HG02970 (cell line): ENCODE measurements around the gene GAPDHS.

Experiments
- ATAC-seq: cut with Tn5 transposase; IDR thresholded peaks from one replicate; pipeline ENCODE4 v1.9.1; 2021; ENCODE audit warnings: mild to moderate bottlenecking, moderate library complexity, moderate number of reproducible peaks; ENCODE audit not compliant: unreplicated experiment, low FRiP score

Gene GAPDHS

DNA sequence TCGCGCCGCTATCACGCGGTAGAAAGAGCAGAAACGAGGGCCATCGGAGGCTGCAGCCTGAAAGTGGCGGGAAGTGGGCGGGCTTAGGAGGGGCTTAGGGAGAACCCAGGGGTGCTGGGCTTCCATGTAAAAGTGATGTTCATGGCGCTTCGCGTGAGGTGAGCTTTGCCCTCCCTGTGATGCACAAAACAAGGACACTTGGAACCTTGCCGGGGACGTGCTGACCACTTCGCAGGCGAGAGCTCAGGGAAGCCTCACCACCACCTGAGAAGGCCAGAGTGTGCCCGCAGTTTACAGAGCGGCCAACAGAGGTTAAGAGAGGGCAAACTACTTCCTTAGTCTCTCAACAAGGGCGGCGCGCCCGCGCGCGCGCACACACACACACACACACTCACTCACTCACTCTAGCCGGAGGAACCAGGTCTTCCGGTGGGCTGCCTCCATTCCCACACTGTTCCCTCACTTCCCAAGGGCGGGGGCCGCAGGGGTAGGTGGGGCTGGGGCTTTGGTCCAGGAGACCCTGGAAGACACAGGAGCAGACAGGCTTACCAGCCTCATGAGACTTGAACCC is 651 bp downstream of the GAPDHS start:
- no peak for ATAC-seq

DNA sequence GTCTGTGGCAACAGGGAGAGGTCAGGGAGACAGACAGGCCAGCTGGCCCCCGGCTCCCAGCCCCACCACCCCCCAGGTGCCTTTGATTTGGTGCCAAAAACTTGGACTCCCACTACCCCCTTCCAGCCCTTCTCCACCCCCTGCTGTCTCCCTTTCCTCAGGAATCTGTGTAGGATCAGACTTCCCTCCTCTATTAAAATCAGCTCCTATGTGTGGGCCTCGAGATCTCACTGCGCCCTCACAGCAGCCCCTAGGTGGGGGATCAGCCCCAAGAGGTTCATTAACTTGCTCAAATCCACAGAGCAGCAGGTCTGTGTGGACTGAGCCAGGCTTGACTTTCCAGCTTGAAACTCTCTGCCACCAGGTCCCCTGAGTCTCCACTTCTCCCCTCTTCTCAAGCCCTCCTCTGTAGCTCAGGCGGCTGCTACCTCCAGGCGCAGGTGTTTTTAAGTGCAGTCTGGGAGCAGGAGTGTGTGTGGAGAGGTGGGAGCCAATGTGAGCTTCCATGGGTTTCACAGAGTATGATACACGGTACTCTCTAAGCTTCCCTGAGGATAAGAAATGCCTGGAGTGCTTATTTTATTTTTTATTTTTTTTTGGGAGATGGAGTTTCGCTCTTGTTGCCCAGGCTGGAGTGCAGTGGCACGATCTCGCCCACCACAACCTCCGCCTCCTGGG is 1.7 kb downstream of the GAPDHS start:
- ATAC-seq, result no peak

DNA sequence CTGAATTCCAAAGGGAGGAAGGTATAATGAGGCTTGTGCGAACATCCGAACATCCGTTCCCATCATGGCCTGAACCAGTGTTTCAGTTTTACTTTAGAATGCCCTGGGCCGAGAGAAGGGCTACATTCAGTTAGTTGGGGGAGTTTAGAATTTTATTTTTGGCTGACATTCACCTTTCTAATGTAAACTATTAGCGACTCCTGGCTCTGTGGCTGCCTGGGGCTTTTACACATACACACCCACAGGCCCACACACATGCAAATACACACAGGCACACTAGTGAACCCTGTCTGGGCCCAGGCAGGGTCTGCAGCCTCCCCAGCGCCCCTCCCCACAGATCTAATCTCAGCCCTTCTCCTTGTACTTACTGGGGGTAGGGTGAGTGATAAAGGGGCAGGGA is 6.1 kb downstream of the GAPDHS start:
- no peak for ATAC-seq

DNA sequence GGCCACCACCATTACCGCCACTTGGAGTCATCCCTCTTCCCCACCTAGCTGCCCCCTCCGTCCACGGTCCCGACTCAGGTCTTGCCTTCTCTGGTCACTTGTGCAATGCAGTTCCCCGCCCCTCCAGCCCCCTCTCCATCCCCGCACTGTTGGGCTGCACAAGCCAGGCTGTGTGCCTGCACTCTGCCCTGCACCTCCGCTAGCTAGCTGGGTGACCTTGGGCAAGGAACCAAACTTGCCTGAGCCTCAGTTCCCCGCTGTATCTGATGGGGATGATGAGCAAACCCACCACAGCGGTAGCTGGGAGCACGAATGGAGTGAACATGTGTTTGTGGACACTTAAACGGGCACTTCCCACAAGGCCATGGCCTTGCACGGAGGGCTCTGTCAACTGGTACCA is 6.6 kb downstream of the GAPDHS start:
- no peak for ATAC-seq

DNA sequence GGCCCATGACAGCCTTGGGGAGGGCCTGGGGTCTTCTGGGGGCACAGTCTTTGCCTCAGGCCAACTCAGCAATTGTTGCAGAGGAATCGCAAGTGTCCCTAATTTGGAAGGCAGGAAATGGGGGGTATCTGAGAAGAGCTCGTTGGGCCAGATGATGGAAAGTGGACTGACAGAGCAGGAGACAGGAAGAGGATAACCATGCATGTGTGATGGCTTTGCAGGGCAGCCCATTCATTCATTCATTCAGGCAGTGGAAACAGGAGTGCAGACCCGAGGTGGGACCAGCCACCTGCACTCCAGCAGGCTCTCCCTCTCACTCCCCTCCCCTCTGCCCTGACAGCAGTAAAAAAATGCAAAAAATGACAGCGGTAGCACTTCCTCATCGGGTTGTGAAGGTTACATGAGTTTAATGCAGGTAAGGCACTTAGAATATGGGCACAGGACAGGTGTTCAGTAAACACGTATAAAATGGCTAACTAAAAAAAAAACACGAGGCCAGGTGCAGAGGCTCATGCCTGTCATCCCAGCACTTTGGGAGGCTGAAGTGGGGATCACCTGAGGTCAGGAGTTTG is 7.2 kb downstream of the GAPDHS start:
- no peak for ATAC-seq

DNA sequence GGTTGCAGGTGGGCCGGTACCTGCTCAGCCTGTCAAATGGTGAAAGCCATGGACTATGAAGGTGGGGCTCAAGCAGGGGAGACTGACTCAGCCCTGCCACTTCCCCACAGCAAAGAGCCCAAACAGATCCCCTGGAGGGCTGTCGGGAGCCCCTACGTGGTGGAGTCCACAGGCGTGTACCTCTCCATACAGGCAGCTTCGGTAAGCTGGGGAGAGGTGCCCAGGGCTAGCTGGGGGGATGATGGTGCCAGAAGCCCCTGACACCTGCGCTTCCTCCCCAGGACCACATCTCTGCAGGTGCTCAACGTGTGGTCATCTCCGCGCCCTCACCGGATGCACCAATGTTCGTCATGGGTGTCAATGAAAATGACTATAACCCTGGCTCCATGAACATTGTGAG is 9.0 kb downstream of the GAPDHS start:
- ATAC-seq, result no peak

DNA sequence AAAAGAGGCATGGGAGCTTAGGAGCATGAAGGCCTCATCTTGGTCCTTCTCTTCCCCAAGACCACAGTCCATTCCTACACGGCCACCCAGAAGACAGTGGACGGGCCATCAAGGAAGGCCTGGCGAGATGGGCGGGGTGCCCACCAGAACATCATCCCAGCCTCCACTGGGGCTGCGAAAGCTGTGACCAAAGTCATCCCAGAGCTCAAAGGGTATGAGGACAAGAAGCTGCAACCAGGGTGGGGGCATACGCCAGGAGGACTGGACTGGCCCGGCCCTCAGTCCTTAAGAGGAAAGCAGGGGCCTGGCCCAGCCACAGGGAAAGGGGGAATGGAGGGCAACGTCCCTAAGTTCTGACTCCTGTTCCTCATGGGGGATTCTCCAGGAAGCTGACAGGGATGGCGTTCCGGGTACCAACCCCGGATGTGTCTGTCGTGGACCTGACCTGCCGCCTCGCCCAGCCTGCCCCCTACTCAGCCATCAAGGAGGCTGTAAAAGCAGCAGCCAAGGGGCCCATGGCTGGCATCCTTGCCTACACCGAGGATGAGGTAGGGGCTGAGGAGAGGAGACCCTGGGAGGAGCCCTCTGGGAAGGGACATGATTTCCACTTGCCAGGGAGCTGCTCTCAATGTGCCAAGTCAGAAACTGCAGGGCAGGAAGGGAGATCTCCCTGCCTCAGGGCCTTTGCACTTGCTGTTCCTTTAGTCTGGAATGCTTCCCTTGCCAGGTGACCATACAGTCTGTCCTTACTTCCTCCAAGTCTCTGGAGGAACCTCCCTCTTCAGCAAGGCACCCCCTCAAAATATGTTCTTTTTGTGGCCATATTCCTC is 10.2 kb downstream of the GAPDHS start:
- ATAC-seq, result no peak

DNA sequence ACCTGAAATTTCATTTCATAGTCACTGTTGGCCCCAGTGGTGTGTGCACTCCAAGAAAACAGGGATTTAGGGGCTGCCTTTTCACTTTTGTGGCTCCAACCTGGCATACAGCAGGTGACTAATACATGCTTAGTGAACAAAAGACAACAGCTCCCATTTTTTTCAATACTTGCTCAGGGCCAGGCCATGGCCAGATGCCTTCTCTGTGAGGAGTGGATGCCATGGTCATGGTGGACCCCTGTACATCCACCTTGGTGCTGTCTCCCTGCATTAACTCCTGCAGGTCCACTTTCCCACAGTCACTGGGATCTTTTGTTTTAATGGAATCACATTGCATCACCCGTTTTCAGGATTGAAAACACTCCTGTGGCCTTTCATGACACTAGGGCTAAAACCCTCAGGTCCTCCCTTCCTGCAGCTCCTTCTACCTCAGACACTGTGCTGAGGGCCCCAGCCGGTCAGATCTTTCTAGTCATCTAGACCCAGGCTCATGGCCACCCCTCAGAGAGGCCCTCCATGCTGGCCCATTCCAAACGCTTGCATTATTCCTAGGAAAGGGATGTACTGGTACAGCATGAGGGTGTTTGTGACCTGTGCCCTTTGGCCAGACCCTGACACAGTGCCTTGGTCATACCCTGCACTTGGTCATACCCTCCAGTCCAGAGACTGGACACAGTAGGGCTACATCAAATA is 11.0 kb downstream of the GAPDHS start:
- no peak for ATAC-seq

DNA sequence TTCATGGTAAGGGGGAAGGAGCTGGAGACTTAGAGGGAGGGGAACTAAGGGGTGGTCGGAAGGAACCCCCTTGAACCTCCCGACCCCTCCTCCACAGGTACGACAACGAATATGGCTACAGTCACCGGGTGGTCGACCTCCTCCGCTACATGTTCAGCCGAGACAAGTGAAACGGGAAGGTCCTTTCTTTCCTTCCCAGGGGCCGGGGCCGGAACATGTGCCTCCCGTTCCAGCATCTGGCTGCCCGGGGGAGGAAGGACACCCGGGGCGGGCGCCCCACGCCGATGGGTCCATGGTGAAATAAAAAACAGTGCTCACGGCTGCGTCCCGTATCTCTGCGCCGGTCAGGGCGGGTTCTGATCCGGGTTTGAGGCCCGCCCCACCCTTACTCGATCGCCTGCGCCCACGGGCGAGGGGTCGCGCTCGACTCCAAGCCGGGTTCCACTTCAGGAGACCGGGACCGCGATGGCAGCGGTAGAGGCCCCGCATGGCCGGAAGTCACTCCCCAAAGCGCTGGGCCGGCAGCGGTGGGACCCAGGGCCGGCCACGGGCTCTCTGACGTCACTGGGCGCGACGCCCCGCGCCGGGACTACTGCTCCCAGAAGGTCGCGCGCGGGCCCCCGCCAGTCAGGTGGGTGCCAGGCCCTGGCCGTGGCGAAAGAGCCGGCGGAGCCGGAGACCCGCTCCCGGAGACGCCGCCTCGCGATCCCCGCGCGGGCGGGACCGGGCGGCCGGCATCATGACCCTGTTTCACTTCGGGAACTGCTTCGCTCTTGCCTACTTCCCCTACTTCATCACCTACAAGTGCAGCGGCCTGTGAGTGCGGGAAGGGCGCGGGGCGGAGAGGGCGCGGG is 12.0 kb downstream of the GAPDHS start, which contains the start of gene TMEM147:
Gene TMEM147, plus strand, starts transcription at position 626 of the 854 bp plus-strand sequence. Its CDS starts 114 bp downstream, at position 740.
- ATAC-seq, result peak; percentile 85

DNA sequence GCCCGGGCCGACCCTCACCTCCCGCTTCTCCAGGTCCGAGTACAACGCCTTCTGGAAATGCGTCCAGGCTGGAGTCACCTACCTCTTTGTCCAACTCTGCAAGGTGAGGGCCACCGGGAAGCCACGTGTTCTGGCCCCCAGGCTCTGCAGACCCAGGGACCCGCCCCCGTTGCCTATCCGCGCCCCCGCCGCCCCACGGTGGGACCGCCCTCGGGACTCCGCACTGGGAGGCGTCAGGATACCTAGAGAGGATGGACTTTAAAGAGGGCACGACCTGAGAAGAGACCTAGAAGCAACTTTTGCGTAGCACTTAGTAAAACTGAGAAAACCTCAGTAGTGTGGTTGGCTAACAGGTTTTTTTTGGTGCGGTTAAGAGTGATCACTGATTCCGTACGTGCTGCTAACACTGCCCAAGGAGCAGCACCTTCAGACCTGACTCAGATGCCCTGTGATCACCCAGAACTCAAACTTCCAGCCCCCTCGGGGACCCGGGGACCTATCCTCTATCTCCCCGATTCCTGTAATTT is 12.7 kb downstream of the GAPDHS start:
- ATAC-seq, result peak; percentile 26

DNA sequence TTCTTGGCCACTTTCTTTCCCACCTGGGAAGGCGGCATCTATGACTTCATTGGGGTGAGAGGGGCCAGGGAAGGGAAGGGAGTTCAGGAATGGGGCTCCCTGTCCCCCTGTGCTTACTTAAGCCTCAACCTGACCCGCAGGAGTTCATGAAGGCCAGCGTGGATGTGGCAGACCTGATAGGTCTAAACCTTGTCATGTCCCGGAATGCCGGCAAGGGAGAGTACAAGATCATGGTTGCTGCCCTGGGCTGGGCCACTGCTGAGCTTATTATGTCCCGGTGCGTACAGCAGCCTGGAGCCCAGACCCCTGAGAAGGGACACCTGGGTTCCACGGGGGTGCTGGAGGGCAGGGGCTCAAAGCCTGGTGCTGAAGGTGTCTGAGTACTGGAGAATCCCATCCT is 13.3 kb downstream of the GAPDHS start:
- no peak for ATAC-seq

DNA sequence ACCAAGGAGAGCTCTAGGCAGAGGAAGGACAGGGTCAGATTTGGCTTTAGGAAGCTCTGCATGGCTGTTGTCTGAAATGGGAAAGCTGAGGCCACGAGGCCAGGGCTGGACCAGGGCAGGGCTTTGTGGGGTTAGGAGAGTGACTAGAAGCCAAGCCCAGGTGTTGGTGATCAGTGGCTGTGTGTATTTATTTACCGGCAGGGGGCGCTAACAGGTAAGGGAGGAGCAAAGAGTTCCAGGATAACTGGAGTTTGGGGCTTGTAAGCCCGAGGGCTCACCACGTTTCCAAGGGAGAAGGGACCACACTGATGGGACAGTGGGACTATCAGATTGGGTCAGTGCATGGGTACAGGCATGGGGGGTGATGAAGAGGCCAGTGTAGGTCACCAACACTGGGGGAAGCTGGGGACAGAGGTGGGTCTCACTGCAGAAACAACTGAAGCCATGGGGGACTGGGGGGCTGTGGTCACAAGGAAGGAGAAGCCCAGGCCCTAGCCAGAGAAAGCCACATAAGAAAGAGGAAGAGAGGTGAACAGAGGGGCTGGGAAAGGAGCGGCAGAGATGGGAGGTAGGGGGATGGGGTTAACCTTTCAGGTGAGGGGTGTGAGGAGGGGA is 16.0 kb downstream of the GAPDHS start:
- no peak for ATAC-seq

DNA sequence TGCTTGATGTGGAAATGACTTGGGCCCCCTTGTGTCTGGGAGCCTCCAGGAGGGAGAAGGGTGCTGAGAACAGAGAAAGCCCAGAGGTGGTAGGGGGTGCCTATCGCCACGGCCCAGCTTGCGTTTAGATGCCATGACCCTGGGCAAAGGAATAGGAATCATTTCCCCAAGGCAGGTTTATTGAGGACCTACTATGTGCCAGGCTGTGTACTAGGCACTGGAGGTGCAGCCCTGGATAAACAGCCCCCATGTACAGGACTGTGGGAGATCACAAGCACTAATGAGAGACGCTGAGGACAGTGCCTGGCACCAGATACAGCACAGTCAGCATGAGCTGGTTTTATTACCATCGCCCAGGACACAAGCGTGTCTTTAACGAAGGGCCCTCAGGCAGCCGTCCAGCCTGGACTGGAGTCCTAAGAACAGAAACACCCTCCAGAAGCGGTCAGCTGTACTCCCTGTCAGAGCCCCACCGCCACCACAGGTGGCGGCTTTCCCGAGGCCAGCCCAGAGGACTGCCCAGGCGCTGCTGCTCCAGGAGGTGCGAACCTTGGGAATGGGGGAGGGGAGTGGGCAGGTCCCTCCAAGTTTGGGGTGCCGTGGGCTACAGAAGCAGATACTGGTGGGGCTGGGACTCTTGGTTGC is 16.7 kb downstream of the GAPDHS start:
- no peak for ATAC-seq

DNA sequence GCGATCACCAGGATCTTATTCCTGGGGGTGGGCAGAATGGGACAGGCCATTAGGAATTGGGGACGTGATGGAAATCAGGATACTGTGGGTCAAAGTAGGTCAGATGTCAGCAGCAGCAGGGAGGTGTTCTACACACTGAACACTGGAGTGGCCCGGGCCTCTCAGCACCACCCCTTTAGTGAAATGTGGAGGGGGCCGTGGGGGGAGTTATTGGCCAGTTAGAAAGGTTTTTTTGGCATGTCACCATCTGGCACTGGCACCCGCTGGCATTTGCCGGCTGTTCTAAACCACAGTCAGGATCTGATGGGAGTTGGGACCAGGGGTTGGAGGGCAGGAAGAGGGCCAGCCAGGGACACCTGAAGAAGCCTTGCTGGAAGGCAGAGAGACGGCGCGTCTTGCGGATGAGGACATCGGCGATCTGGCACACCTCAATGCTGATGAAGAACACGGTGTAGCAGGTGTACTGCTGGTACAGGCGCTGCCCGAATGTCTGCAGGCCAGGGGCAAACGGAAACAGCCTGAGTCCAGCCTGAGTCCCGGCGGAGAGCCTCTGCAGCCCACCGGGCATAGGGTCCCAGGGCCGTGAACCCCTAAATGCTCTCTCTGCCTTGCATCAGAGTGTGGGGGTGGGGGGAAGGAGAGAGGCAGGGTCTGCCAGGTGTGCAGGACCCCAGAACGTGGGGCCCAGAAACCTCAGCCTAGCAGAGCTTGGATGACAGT is 18.0 kb downstream of the GAPDHS start:
- no peak for ATAC-seq

DNA sequence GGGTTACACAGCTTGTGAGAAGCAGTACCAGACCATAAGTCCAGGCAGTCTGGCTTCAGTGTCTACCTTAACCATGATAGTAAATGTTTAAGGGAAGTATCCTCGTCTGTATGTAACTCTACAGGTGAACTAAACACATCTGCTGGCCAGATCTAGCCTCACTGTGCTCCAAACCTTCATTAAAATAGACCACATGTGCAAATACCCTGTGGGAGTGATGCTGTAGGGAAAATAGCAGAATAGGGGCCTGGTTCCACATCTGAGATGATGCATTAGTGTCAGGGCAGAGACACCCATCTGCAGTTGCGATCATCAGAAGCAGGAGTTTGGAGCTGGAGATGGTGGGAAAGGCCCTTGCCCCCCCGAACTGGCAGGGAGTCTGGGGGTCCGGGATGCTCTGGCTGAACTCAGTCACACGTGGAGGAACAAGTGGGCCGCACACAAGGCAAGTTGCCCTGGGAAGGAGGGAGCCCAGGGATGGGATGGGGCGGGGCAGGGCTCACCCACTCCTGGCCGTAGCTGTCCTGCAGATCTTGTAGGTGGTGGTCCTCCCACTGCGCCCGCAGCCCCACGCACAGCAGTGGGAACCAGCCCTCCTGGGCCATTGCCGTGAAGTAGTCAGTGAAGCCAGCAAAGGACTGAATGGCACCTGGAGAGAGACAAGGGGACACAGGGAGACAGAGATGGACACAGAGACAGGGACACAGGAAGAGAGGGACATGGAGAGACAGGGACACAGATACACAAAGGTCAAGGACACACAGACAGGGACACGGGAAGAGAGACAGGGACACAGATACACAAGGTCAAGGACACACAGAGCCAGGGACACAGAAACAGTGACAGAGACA is 19.5 kb downstream of the GAPDHS start:
- ATAC-seq, result no peak

DNA sequence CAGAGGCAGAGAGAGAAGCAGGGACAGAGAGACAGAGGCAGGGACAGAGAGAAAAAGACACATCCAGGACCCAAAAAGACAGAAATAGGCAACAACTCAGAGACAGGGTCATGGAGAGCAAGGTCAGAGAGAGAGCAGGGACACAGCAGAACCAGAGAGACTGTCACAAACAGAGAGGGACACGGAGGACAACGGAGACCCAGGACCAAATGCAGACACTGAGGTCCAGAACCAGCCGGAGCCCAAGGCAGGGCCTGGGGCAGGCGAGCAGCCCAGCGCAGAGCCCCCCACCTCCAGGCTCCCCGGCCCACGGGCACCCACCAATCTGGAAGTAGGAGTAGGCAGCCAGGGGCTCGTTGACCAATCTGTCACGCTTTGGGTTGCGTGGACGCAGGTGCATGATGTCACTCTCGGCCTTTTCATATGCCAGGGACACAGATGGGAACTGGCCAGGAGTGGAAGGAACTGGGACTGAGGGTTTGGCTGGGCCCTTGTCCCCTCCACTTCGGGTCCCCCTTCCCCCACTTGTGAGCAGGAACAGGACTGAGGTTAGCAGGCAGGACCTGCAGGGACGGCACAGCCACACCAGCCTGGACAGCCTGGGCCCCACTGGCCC is 20.2 kb downstream of the GAPDHS start:
- ATAC-seq, result no peak

DNA sequence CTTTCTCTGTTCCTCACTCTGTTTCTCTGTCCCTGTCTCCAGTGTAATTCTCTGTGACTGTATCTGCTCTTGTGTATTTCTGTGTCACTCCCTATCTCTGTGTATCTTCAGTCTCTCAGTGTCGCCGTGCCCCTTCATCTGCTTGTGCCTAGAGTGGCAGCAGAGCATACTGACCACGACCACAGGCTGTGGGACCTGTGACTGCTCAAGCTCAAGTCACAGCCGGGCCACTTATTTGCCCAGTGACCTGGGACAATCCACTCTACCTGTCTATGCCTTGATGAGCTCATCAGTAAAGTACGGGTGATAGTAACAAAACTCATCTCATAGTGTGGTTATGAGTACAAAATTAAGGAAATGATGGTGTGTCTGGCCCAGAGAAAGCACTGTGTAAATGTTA is 20.8 kb downstream of the GAPDHS start:
- no peak for ATAC-seq
